CD4-positive, alpha-beta T cell (primary cell): ENCODE results near the gene OPRD1. TPM values are rescaled to one million over a fixed set of nuclear protein-coding genes. Genes with fewer than 3 reads are reported as not detected.
"Not testable (repeated sequence)": the region's sequence is repeated elsewhere in the genome, so short reads cannot be mapped to it uniquely, and the experiment has no call there.

ENCODE experiments used
- ATAC-seq: fragments of 200-7000 bp; cut with Tn5 transposase; one replicate; pipeline ENCODE4 v1.10.0; 2022; ENCODE audit warnings: mild to moderate bottlenecking; ENCODE audit not compliant: poor library complexity
- CTCF ChIA-PET: fragments of 350-600 bp; sonication (Branson Sonifier 250); formaldehyde crosslinking; loops from one replicate; lab custom pipeline; 2021; ENCODE audit warnings: antibody characterized with exemption, inconsistent platforms; lab: Charles Lee
- POLR2A ChIA-PET: fragments of 350-600 bp; sonication (Branson Sonifier 250); formaldehyde crosslinking; loops from one replicate; lab custom pipeline; 2021; ENCODE audit warnings: antibody characterized with exemption, inconsistent platforms; lab: Charles Lee
- DNase-seq, 14 experiments: peaks; one replicate each; pipeline ENCODE4 v3.0.0-alpha.2; 2013 to 2020; ENCODE audit warnings: mixed read lengths in 2 of 14
- H3K27ac ChIP-seq, 2 donors: one replicate each; pipeline versions ENCODE4 v1.5.1 to v1.7.0; 2013; ENCODE audit warnings: low read length in 2 of 2, low read depth in 1 of 2, mild to moderate bottlenecking in 1 of 2
- H3K27me3 ChIP-seq, 2 experiments: 1 replicate in 1 of 2; 2 replicates in 1 of 2; pipeline versions ENCODE4 v1.6.1 to v1.7.0; 2013; ENCODE audit warnings: low read length in 2 of 2, control low read depth in 1 of 2, mild to moderate bottlenecking in 1 of 2, moderate library complexity in 1 of 2; ENCODE audit not compliant: insufficient read depth in 2 of 2, control insufficient read depth in 1 of 2
- H3K36me3 ChIP-seq: one replicate; pipeline ENCODE4 v1.6.1; 2013; ENCODE audit warnings: low read length, control low read depth; ENCODE audit not compliant: insufficient read depth
- H3K4me1 ChIP-seq: one replicate; pipeline ENCODE4 v1.6.1; 2013; ENCODE audit warnings: low read length, control low read depth; ENCODE audit not compliant: insufficient read depth
- H3K4me3 ChIP-seq: one replicate; pipeline ENCODE4 v1.5.1; 2013; ENCODE audit warnings: mild to moderate bottlenecking, low read length, moderate library complexity
- H3K9me3 ChIP-seq, 2 experiments: 1 replicate in 1 of 2; 2 replicates in 1 of 2; pipeline versions ENCODE4 v1.6.1 to v1.7.0; 2013; ENCODE audit warnings: low read length in 2 of 2, mild to moderate bottlenecking in 2 of 2, control low read depth in 1 of 2, moderate library complexity in 1 of 2; ENCODE audit not compliant: control insufficient read depth in 1 of 2, insufficient read depth in 1 of 2
- H3K27ac Mint-ChIP-seq: one replicate; pipeline ENCODE4 v1.8.0; 2020; ENCODE audit warnings: mixed read lengths
- H3K27me3 Mint-ChIP-seq: one replicate; pipeline ENCODE4 v1.8.0; 2021; ENCODE audit warnings: mixed read lengths
- H3K36me3 Mint-ChIP-seq: one replicate; pipeline ENCODE4 v1.8.0; 2021; ENCODE audit warnings: low read depth, mixed read lengths
- H3K4me1 Mint-ChIP-seq: one replicate; pipeline ENCODE4 v1.8.0; 2021; ENCODE audit warnings: low read depth, mixed read lengths
- H3K4me3 Mint-ChIP-seq: one replicate; pipeline ENCODE4 v1.8.0; 2020; ENCODE audit warnings: mild to moderate bottlenecking, mixed read lengths
- H3K9me3 Mint-ChIP-seq: one replicate; pipeline ENCODE4 v1.8.0; 2020; ENCODE audit warnings: mixed read lengths
- intact Hi-C, 2 experiments: fragments of 100-400 bp; cut with DNase I in 1 of 2; cut with micrococcal nuclease in 1 of 2; formaldehyde crosslinking; loops; one replicate each; pipeline versions ENCODE4 v1.15.1 to v1.9.0; 2023 to 2025; cut with DNase I, micrococcal nuclease
- total RNA-seq, 174 experiments: library from RNA in 2 of 174; stranded (reverse) in 2 of 174; gene quantifications; one replicate each; pipeline ENCODE4 v1.2.3 and lab custom pipeline; 2021 to 2026
- TF ChIP-seq, protein P1 (sequence below): fragments of 200-600 bp; IDR thresholded peaks from one replicate; pipeline ENCODE4 v1.8.0; 2022; ENCODE audit warnings: antibody characterized with exemption, mild to moderate bottlenecking

The OPRD1 gene
- total RNA-seq, 2 experiments from 2014 or later = not detected

DNA sequence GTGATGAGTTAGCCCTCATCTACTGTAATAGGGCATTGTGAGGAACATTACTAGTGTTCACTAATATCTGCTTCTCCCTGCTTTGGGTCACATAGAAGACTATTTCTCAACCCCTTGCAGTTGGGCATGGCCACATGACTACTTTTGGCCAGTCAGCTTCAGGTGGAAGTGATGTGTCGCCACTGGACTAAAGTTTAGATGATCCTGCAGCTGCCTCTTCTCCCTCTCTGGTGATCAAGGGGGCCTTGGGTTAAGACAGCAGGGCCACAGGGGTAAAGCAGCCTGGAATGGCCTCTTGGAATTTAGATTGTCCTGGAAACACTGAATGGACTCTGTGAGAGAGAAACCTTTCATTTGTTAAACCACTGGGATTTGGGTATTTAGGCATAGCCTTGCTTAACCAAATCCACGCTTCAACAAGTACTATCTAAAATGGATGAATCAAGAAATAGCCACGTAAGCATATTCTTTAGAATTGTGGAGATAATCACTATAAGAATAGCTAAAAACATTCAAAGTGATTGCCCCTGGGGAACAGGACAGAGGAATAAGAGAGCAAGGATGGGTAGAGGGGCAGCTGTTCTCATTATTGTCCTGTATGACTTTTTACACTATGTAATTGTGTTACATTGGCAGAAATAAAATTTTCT lies 41.2 kb downstream of the OPRD1 start:
- H3K4me3 Mint-ChIP-seq = no peak overlapping the region
- H3K4me1 Mint-ChIP-seq = no peaks in the 10 kb centered on the region
- ChIA-PET POLR2A (interaction anchor here (0.7 kb wide), 1 partner anchor 396 kb away, joined by 3 read pairs; no protein-coding TSS in a partner anchor), CTCF (no interaction called here)
- Histone ChIP-seq H3K4me1 (no peaks in the 10 kb centered on the region), H3K27me3 (peaks cover 0 to 3% of the 10 kb centered on the region in 2 experiments), H3K9me3 (no peaks in the 10 kb centered on the region), H3K27ac (no peak overlapping the region), H3K4me3 (no peak overlapping the region), H3K36me3 (no peaks in the 10 kb centered on the region)
- no peaks in the 10 kb centered on the region for H3K9me3 Mint-ChIP-seq
- H3K27me3 Mint-ChIP-seq = peaks cover 10% of the 10 kb centered on the region
- TF ChIP-seq, protein P1, sequence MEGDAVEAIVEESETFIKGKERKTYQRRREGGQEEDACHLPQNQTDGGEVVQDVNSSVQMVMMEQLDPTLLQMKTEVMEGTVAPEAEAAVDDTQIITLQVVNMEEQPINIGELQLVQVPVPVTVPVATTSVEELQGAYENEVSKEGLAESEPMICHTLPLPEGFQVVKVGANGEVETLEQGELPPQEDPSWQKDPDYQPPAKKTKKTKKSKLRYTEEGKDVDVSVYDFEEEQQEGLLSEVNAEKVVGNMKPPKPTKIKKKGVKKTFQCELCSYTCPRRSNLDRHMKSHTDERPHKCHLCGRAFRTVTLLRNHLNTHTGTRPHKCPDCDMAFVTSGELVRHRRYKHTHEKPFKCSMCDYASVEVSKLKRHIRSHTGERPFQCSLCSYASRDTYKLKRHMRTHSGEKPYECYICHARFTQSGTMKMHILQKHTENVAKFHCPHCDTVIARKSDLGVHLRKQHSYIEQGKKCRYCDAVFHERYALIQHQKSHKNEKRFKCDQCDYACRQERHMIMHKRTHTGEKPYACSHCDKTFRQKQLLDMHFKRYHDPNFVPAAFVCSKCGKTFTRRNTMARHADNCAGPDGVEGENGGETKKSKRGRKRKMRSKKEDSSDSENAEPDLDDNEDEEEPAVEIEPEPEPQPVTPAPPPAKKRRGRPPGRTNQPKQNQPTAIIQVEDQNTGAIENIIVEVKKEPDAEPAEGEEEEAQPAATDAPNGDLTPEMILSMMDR = no peak
- no peak overlapping the region for H3K27ac Mint-ChIP-seq
- DNase-seq = no peak
- intact Hi-C loops = no loop called here
- no peaks in the 10 kb centered on the region for H3K36me3 Mint-ChIP-seq
- ATAC-seq = no peak

DNA sequence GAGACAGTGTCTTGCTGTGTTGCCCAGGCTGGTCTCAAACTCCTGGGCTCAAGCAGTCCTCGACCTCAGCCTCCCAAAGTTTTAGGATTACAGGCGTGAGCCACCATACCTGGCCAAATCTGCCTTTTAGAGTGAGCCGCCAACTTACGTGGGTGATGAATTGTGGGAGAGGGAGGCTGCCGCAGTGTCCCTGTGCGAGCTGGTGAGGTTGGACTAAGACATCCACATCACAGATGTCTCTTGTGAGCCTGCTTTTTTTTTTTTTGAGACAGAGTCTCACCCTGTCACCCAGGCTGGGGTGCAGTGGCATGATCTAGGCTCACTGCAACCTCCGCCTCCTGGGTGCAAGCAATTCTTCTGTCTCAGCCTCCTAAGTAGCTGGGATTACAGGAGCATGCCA lies 42.4 kb downstream of the OPRD1 start:
- H3K4me1 Mint-ChIP-seq, H3K36me3 Mint-ChIP-seq, H3K4me1 ChIP-seq, intact Hi-C loops, POLR2A ChIA-PET, ATAC-seq, CTCF ChIA-PET, H3K9me3 Mint-ChIP-seq, DNase-seq, H3K27ac Mint-ChIP-seq, H3K4me3 ChIP-seq, H3K27me3 ChIP-seq, H3K27ac ChIP-seq, H3K36me3 ChIP-seq, H3K4me3 Mint-ChIP-seq, H3K9me3 ChIP-seq, H3K27me3 Mint-ChIP-seq: not testable (repeated sequence)

DNA sequence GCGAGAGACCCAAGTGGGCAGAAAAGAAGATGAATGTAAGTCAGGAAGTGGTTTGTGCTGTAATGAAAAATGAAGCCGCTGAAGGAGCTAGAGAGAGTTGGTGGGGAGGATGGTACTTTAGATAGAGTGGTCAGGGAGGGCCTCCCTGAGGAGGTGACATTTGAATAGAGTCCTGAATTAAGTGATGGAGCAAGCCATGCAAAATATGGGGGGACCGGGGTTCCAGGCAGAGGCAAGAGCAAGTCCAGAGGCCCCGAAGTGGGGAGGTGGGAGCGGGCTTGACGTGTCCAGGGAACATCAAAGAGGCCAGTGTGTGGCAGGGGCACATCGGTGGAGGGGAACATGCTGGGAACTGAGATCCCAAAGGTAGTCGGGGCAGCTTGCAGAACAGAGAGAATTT lies 43.1 kb downstream of the OPRD1 start:
- Histone ChIP-seq H3K27ac (no peak overlapping the region), H3K4me3 (no peak overlapping the region), H3K27me3 (peaks cover 0 to 3% of the 10 kb centered on the region in 2 experiments), H3K9me3 (no peaks in the 10 kb centered on the region), H3K36me3 (no peaks in the 10 kb centered on the region), H3K4me1 (no peaks in the 10 kb centered on the region)
- TF ChIP-seq, protein P1 = no peak
- Mint-ChIP-seq H3K4me1 (no peaks in the 10 kb centered on the region), H3K9me3 (no peaks in the 10 kb centered on the region), H3K27me3 (peaks cover 10% of the 10 kb centered on the region), H3K27ac (no peak overlapping the region), H3K4me3 (no peak overlapping the region), H3K36me3 (no peaks in the 10 kb centered on the region)
- CTCF ChIA-PET = no interaction called here
- no peak for DNase-seq
- intact Hi-C loops = no loop called here
- ATAC-seq = no peak
- POLR2A ChIA-PET = no interaction called here

DNA sequence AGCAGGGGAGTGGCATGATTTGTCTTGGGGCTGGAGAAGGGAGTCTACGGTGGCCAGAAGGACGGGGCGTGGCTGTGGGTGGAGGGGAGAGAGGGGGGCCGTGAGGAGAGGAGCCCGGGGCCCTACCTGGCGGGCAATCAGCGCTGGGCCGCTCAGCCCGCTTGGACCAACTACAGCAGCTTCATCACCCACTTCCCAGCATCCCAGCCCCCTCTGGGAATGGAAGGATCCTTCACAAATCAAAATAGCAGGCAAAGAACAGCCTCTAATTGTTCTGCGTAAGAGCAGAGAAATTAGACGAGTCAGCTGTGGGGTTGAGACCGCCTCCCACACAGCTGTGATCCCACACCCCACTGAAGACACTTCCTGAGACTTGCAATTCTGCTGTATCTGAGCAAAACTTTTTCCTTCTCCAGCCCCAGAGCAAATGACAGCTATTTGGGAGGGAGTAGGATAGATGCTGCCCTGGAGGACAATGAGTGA lies 43.5 kb downstream of the OPRD1 start:
- ATAC-seq (no peak), DNase-seq (no peak)
- H3K4me1 Mint-ChIP-seq = no peaks in the 10 kb centered on the region
- no peak overlapping the region for H3K4me3 ChIP-seq
- H3K27ac ChIP-seq = no peak overlapping the region
- peaks cover 10% of the 10 kb centered on the region for H3K27me3 Mint-ChIP-seq
- H3K27ac Mint-ChIP-seq = no peak overlapping the region
- H3K9me3 ChIP-seq = no peaks in the 10 kb centered on the region
- no peaks in the 10 kb centered on the region for H3K4me1 ChIP-seq
- no peaks in the 10 kb centered on the region for H3K36me3 ChIP-seq
- TF ChIP-seq, protein P1 = no peak
- H3K9me3 Mint-ChIP-seq = no peaks in the 10 kb centered on the region
- H3K27me3 ChIP-seq = peaks cover 0 to 3% of the 10 kb centered on the region in 2 experiments
- POLR2A ChIA-PET = no interaction called here
- H3K4me3 Mint-ChIP-seq = no peak overlapping the region
- CTCF ChIA-PET = no interaction called here
- intact Hi-C loops = no loop called here
- no peaks in the 10 kb centered on the region for H3K36me3 Mint-ChIP-seq
